GM18873 (cell line): Measurements from ENCODE around the gene CRY2.

ENCODE experiments used
- ATAC-seq: cut with Tn5 transposase; IDR thresholded peaks from one replicate; pipeline ENCODE4 v1.9.1; 2021; ENCODE audit warnings: mild to moderate bottlenecking, moderate library complexity, moderate number of reproducible peaks; ENCODE audit not compliant: unreplicated experiment, low FRiP score

The CRY2 gene

DNA sequence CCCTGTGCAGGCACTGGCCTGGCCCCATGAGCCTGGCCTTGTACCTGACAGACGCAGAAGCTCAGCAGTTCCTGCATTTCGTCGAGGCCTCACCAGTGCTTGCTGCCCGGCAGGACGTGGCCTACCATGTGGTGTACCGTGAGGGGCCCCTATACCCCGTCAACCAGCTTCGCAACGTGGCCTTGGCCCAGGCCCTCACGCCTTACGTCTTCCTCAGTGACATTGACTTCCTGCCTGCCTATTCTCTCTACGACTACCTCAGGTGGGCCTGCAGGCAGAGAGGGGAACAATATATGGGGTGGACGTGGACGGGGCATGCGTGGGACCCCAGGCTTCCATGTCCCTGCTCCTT lies 80.0 kb downstream of the CRY2 start:
- no peak for ATAC-seq

DNA sequence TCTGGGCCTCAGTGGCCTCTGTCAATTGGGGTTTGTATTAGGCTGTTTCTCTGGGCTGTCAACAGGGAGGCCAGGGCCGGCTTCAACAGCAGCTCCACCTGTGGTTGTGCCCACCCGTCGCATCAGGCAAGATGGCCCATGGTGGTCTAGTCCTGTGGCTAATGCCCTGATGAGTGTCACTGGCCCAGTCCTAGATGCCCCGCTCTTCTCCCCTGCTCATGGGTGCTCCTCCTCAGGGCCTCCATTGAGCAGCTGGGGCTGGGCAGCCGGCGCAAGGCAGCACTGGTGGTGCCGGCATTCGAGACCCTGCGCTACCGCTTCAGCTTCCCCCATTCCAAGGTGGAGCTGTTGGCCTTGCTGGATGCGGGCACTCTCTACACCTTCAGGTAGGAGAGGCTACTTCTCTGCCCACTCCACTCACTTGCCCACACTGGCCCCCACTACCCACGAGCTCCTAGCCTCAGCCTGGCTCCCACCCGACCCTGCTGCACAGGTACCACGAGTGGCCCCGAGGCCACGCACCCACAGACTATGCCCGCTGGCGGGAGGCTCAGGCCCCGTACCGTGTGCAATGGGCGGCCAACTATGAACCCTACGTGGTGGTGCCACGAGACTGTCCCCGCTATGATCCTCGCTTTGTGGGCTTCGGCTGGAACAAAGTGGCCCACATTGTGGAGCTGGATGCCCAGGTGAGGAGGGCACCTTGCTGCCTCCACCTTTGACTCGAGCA lies 80.6 kb downstream of the CRY2 start:
- no peak for ATAC-seq

GRCh38 chr11:45928535-45929215 lies 81.4 kb downstream of the CRY2 start:
- ATAC-seq: no peak

GRCh38 chr11:45929486-45930030 lies 82.3 kb downstream of the CRY2 start:
- ATAC-seq: peak; percentile 15

GRCh38 chr11:45930031-45930794 lies 82.9 kb downstream of the CRY2 start:
- ATAC-seq: peak; percentile 93

GRCh38 chr11:45930951-45931570 lies 83.8 kb downstream of the CRY2 start:
- no peak for ATAC-seq

- no peak for ATAC-seq
Measured at GRCh38 chr11:45931739-45932138, 84.5 kb downstream of the CRY2 start.

GRCh38 chr11:45932217-45932616 lies 84.9 kb downstream of the CRY2 start:
- no peak for ATAC-seq
